H1 (cell line): ENCODE results near the gene CDKL5. TPM values are rescaled to one million over a fixed set of nuclear protein-coding genes. Genes with fewer than 3 reads are reported as not detected.

Experiments used
- CTCF ChIA-PET: fragments of 300-600 bp; sonication (Branson Sonifier 250); formaldehyde crosslinking; loops from one replicate; lab custom pipeline; 2021; ENCODE audit not compliant: partially characterized antibody; lab: Charles Lee
- POLR2A ChIA-PET: fragments of 300-600 bp; sonication (Branson Sonifier 250); formaldehyde crosslinking; loops from one replicate; lab custom pipeline; 2021; ENCODE audit warnings: inconsistent platforms; ENCODE audit not compliant: partially characterized antibody; lab: Charles Lee
- DNase-seq, 2 experiments: peaks; one replicate each; pipeline versions ENCODE4 v3.0.0 to v3.0.0-alpha.2; 2010 to 2022; ENCODE audit warnings: low spot score in 2 of 2, low read depth in 1 of 2, mixed read lengths in 1 of 2
- FAIRE-seq: peaks from 2 replicates; lab custom pipeline; 2011; peaks lifted over from hg19 to GRCh38; lab: Jason Lieb, UNC
- H2AFZ ChIP-seq: 2 replicates; pipeline ENCODE4 v1.8.1; 2012; ENCODE audit warnings: low read length, inconsistent platforms
- H2AK5ac ChIP-seq: 2 replicates; pipeline ENCODE4 v1.6.1; 2013; ENCODE audit warnings: low read depth, low read length
- H2BK120ac ChIP-seq: replicated peaks from 2 replicates; pipeline ENCODE3; 2013; ENCODE audit warnings: low read depth, low read length, inconsistent platforms
- H2BK12ac ChIP-seq: 2 replicates; pipeline ENCODE4 v1.6.1; 2013; ENCODE audit warnings: low read depth, low read length
- H2BK15ac ChIP-seq: 2 replicates; pipeline ENCODE4 v1.6.1; 2013; ENCODE audit warnings: low read length
- H2BK20ac ChIP-seq: 2 replicates; pipeline ENCODE4 v1.6.1; 2013; ENCODE audit warnings: low read length
- H2BK5ac ChIP-seq: 2 replicates; pipeline ENCODE4 v1.6.1; 2013; ENCODE audit warnings: low read depth, low read length
- H3K14ac ChIP-seq: 2 replicates; pipeline ENCODE4 v1.6.1; 2013; ENCODE audit warnings: inconsistent platforms; ENCODE audit not compliant: insufficient read length
- H3K18ac ChIP-seq: 2 replicates; pipeline ENCODE4 v1.6.1; 2013; ENCODE audit warnings: low read length; ENCODE audit errors: extremely low read depth
- H3K23ac ChIP-seq: 2 replicates; pipeline ENCODE4 v1.6.1; 2013; ENCODE audit warnings: inconsistent platforms; ENCODE audit not compliant: insufficient read length
- H3K23me2 ChIP-seq: 2 replicates; pipeline ENCODE4 v1.6.1; 2013; ENCODE audit warnings: low read depth, low read length
- H3K27ac ChIP-seq: 2 replicates; pipeline ENCODE4 v1.6.1; 2011; ENCODE audit warnings: low read depth, low read length, inconsistent platforms
- H3K27me3 ChIP-seq, 4 experiments: replicated peaks in 1 of 4; 1 replicate in 1 of 4; 2 replicates in 3 of 4; pipeline versions ENCODE4 v1.6.1 to v1.8.1; 2011 to 2013; ENCODE audit warnings: low read length in 3 of 4, mild to moderate bottlenecking in 3 of 4, inconsistent platforms in 2 of 4, mixed read lengths in 2 of 4, moderate library complexity in 1 of 4; ENCODE audit not compliant: control insufficient read depth in 3 of 4, insufficient read depth in 3 of 4; ENCODE audit errors: extremely low read depth in 1 of 4
- H3K36me3 ChIP-seq, 4 experiments: 2 replicates each; pipeline versions ENCODE4 v1.6.1 to v1.8.1; 2011 to 2013; ENCODE audit warnings: mild to moderate bottlenecking in 4 of 4, low read length in 3 of 4, moderate library complexity in 2 of 4, control low read depth in 1 of 4, inconsistent platforms in 1 of 4; ENCODE audit not compliant: insufficient read depth in 4 of 4, control insufficient read depth in 2 of 4
- H3K4ac ChIP-seq: replicated peaks from 2 replicates; pipeline ENCODE3; 2013; ENCODE audit warnings: low read length, low read depth, mixed read lengths, inconsistent platforms; ENCODE audit not compliant: insufficient read length
- H3K4me1 ChIP-seq, 4 experiments: replicated peaks in 1 of 4; 1 replicate in 1 of 4; 2 replicates in 3 of 4; pipeline versions ENCODE4 v1.6.1 to v1.8.1; 2011 to 2013; ENCODE audit warnings: low read length in 3 of 4, inconsistent platforms in 2 of 4, mixed read lengths in 1 of 4; ENCODE audit not compliant: insufficient read depth in 4 of 4, control insufficient read depth in 3 of 4
- H3K4me2 ChIP-seq, 2 experiments: 2 replicates each; pipeline versions ENCODE4 v1.6.1 to v1.8.1; 2011 to 2013; ENCODE audit warnings: low read depth in 2 of 2, low read length in 2 of 2, control low read depth in 1 of 2, inconsistent platforms in 1 of 2, mild to moderate bottlenecking in 1 of 2; ENCODE audit not compliant: insufficient read depth in 1 of 2
- H3K4me3 ChIP-seq, 4 experiments: fragments of 200-600, 300-600 bp in 1 of 4; sonication (generic), shearing (Covaris generic), sonication (Bioruptor Twin) in 1 of 4; 2 replicates each; pipeline versions ENCODE4 v1.5.1 to v1.8.1; 2011 to 2016; ENCODE audit warnings: low read length in 4 of 4, low read depth in 3 of 4, control low read depth in 2 of 4, inconsistent platforms in 2 of 4, mild to moderate bottlenecking in 2 of 4, mixed read lengths in 1 of 4, moderate library complexity in 1 of 4; ENCODE audit not compliant: insufficient read depth in 2 of 4; ENCODE audit errors: extremely low read depth in 1 of 4
- H3K56ac ChIP-seq: replicated peaks from 2 replicates; pipeline ENCODE3; 2013; ENCODE audit warnings: low read depth, mild to moderate bottlenecking, mixed read lengths, low read length, inconsistent platforms; ENCODE audit not compliant: insufficient read length
- H3K79me1 ChIP-seq: 2 replicates; pipeline ENCODE4 v1.6.1; 2013; ENCODE audit warnings: low read depth, low read length, control low read depth
- H3K79me2 ChIP-seq, 2 experiments: 2 replicates each; pipeline versions ENCODE4 v1.6.1 to v1.8.1; 2012 to 2013; ENCODE audit warnings: low read length in 2 of 2, mild to moderate bottlenecking in 2 of 2, inconsistent platforms in 1 of 2; ENCODE audit not compliant: insufficient read depth in 2 of 2, control insufficient read depth in 1 of 2
- H3K9ac ChIP-seq, 4 experiments: replicated peaks in 1 of 4; 1 replicate in 1 of 4; 2 replicates in 3 of 4; pipeline versions ENCODE4 v1.6.1 to v1.8.1; 2011 to 2013; ENCODE audit warnings: low read depth in 3 of 4, low read length in 3 of 4, control low read depth in 2 of 4, mild to moderate bottlenecking in 2 of 4, moderate library complexity in 2 of 4, inconsistent platforms in 1 of 4; ENCODE audit errors: extremely low read depth in 1 of 4
- H3K9me3 ChIP-seq, 2 experiments: 2 replicates each; pipeline versions ENCODE4 v1.6.1 to v1.8.1; 2012 to 2013; ENCODE audit warnings: mild to moderate bottlenecking in 2 of 2, moderate library complexity in 2 of 2, control low read depth in 1 of 2, inconsistent platforms in 1 of 2, low read depth in 1 of 2, low read length in 1 of 2, mixed read lengths in 1 of 2; ENCODE audit not compliant: insufficient read depth in 2 of 2
- H4K20me1 ChIP-seq, 2 experiments: replicated peaks in 1 of 2; 2 replicates each; pipeline versions ENCODE3 to v1.8.1; 2011 to 2013; ENCODE audit warnings: inconsistent platforms in 2 of 2, low read length in 2 of 2, mild to moderate bottlenecking in 1 of 2; ENCODE audit not compliant: insufficient read depth in 2 of 2, control insufficient read depth in 1 of 2
- H4K5ac ChIP-seq: 2 replicates; pipeline ENCODE4 v1.6.1; 2013; ENCODE audit warnings: low read length, low read depth, mixed read lengths, inconsistent platforms; ENCODE audit not compliant: insufficient read length
- H4K8ac ChIP-seq: 2 replicates; pipeline ENCODE4 v1.8.0; 2013; ENCODE audit warnings: mild to moderate bottlenecking, moderate library complexity, low read length, inconsistent platforms; ENCODE audit not compliant: insufficient read depth; ENCODE audit errors: extremely low read depth
- H4K91ac ChIP-seq: replicated peaks from 2 replicates; pipeline ENCODE3; 2013; ENCODE audit warnings: low read length, mixed read lengths, inconsistent platforms; ENCODE audit not compliant: insufficient read length
- BCL11A ChIP-seq, 2 experiments: IDR thresholded peaks; one replicate each; pipeline ENCODE4 v1.6.1; 2011; ENCODE audit warnings: low read depth in 2 of 2, low read length in 2 of 2, mild to moderate bottlenecking in 2 of 2
- PHF8 ChIP-seq: fragments of 200-600 bp; sonication (generic); conservative IDR thresholded peaks from 2 replicates; pipeline ENCODE4 v1.7.1; 2012; ENCODE audit warnings: low read depth, mild to moderate bottlenecking, inconsistent platforms, low read length, moderate library complexity
- RFX5 ChIP-seq: IDR thresholded peaks from 2 replicates; pipeline ENCODE4 v1.6.1; 2011; ENCODE audit warnings: low read depth, low read length, improper control_type of control experiment, borderline replicate concordance
- SP2 ChIP-seq: IDR thresholded peaks from 2 replicates; pipeline ENCODE4 v1.6.1; 2012; ENCODE audit warnings: mild to moderate bottlenecking, low read length, inconsistent platforms
- ZNF274 ChIP-seq: IDR thresholded peaks from 2 replicates; pipeline ENCODE4 v1.7.0; 2012; ENCODE audit warnings: low read length, borderline replicate concordance; ENCODE audit errors: extremely low read depth
- WGBS, 2 experiments: shearing (Covaris generic) in 1 of 2; methylation state at CpG; one replicate each; pipeline versions ENCODE4 v1.1.6 to v1.1.7; 2013 to 2015; ENCODE audit warnings: low lambda C conversion rate in 2 of 2, mixed read lengths in 2 of 2, inconsistent platforms in 1 of 2, low coverage in 1 of 2, missing lambda C conversion rate in 1 of 2; ENCODE audit not compliant: insufficient replicate concordance in 2 of 2, insufficient coverage in 1 of 2, insufficient read length in 1 of 2; ENCODE audit errors: extremely low coverage in 1 of 2, missing lambda C conversion rate in 1 of 2; 5-methylcytosine and 5-hydroxymethylcytosine counted together
- polyA plus RNA-seq, 7 experiments: library from polyadenylated mRNA; depleted of rRNA in 3 of 7; stranded (reverse) in 5 of 7; unstranded in 2 of 7; fragments of >200 nt in 5 of 7; fragments of 200-250 nt in 2 of 7; gene quantifications; 1 replicate in 5 of 7; 2 replicates in 1 of 7; 4 replicates in 1 of 7; pipeline versions ENCODE4 v1.2.1 to v1.2.3, GENCODE V29; 2011 to 2013; ENCODE audit warnings: missing spikeins in 2 of 7, mixed read lengths in 2 of 7
- total RNA-seq: library from RNA; stranded (reverse); fragmentation: NEBNext Ultra II Directional; extraction: Animal tissue kit (Norgen Biotek cat#: 25700); gene quantifications from 2 replicates; pipeline ENCODE4 v1.2.1, GENCODE V29; 2021

The CDKL5 gene
- total and polyA plus RNA-seq, 2 of the 8 experiments (the other 6 are each of a cell fraction or from before 2014, with no cell fraction given) = 5.5 to 15.6 TPM

GRCh38 chrX:18441780-18442367 lies 16.5 kb downstream of the CDKL5 start:
- no peak for DNase-seq
- TF ChIP-seq SP2 = no peak
- TF ChIP-seq BCL11A (IDR thresholded peaks at IDR 0.05; ENCODE audit: low read depth in 2 of 2, low read length in 2 of 2) = no peak
- no peak for TF ChIP-seq PHF8
- TF ChIP-seq RFX5 = no peak
- no peak for TF ChIP-seq ZNF274

More at GRCh38 chrX:18441780-18442367, 16.5 kb downstream of the CDKL5 start:
- Histone ChIP-seq H3K27me3 (no peaks in the 10 kb centered on the region), H3K9ac (no peak overlapping the region), H4K8ac (no peak overlapping the region), H3K79me1 (no peaks in the 10 kb centered on the region), H2BK120ac (no peak overlapping the region), H2BK15ac (no peak overlapping the region), H4K91ac (no peak overlapping the region), H4K5ac (no peak overlapping the region), H2AK5ac (no peak overlapping the region), H2AFZ (no peak overlapping the region), H3K36me3 (no peaks in the 10 kb centered on the region), H2BK20ac (no peak overlapping the region), H3K4me3 (peak overlapping the region in 1 of 4 experiments; percentile 32; a peak in 1 of 8 replicates), H3K23ac (no peak overlapping the region), H3K9me3 (no peaks in the 10 kb centered on the region), H3K4me1 (peaks cover 0 to 5% (median 3%) of the 10 kb centered on the region in 4 experiments; a peak in 2 of 7 replicates), H3K23me2 (no peaks in the 10 kb centered on the region), H3K18ac (no peak overlapping the region; the same call in 1 of the 2 replicates), H3K79me2 (peaks cover 0 to 77% of the 10 kb centered on the region in 2 experiments; a peak in 3 of 4 replicates), H3K27ac (no peak overlapping the region), H2BK5ac (no peak overlapping the region), H4K20me1 (peaks cover 0 to 2% of the 10 kb centered on the region in 2 experiments), H2BK12ac (no peak overlapping the region), H3K4ac (no peak overlapping the region), H3K14ac (no peak overlapping the region), H3K4me2 (peak overlapping the region; percentile 29 to 63), H3K56ac (no peak overlapping the region)
- FAIRE-seq = no peak
- 83% methylated on average over 3 of the region's 3 CpGs; no CpG with 5 or more reads in 1 of the 2 experiments for WGBS, 2 experiments
- POLR2A ChIA-PET = interaction anchor here (2.2 kb wide), 1 partner anchor 16 kb away, joined by 7 read pairs; the partner anchor contains the start of gene CDKL5
- CTCF ChIA-PET = no interaction called here
